Activated T-cell treated with anti-CD3 and anti-CD28 coated beads, Interleukin-2, amount 50 U/mL, for 72 hours (primary cell): ENCODE data around the gene GLIPR1L1. TPM values are rescaled to one million over a fixed set of nuclear protein-coding genes. Genes with fewer than 3 reads are reported as not detected.
"Not testable (repeated sequence)": the region's sequence is repeated elsewhere in the genome, so short reads cannot be mapped to it uniquely, and the experiment has no call there.

ENCODE experiments used
- ATAC-seq, 2 donors: fragments of 150-1000 bp; cut with Tn5 transposase; replicated peaks in 1 of 2; 2 replicates each; pipeline ENCODE4 v1.10.0; 2021; ENCODE audit warnings: moderate library complexity in 2 of 2, mild to moderate bottlenecking in 1 of 2
- DNase-seq, 2 donors: peaks; one replicate each; pipeline ENCODE4 v3.0.0; 2021 to 2022; ENCODE audit warnings: mixed read lengths in 1 of 2
- H3K27ac Mint-ChIP-seq: one replicate; pipeline ENCODE4 v1.8.0; 2022; ENCODE audit warnings: mild to moderate bottlenecking, moderate library complexity, mixed read lengths
- H3K27me3 Mint-ChIP-seq: one replicate; pipeline ENCODE4 v1.8.0; 2022; ENCODE audit warnings: low read depth, mixed read lengths
- H3K36me3 Mint-ChIP-seq, 2 donors: one replicate each; pipeline ENCODE4 v1.8.0; 2022; ENCODE audit warnings: mixed read lengths in 2 of 2, mild to moderate bottlenecking in 1 of 2; ENCODE audit not compliant: insufficient read depth in 2 of 2
- H3K4me1 Mint-ChIP-seq: one replicate; pipeline ENCODE4 v1.8.0; 2022; ENCODE audit warnings: low read depth, mixed read lengths
- H3K4me3 Mint-ChIP-seq, 2 donors: one replicate each; pipeline ENCODE4 v1.8.0; 2022; ENCODE audit warnings: mild to moderate bottlenecking in 2 of 2, mixed read lengths in 2 of 2, moderate library complexity in 2 of 2
- H3K9me3 Mint-ChIP-seq, 2 donors: one replicate each; pipeline ENCODE4 v1.8.0; 2022; ENCODE audit warnings: mixed read lengths in 2 of 2
- total RNA-seq, 2 donors: library from RNA; stranded (reverse); gene quantifications; one replicate each; pipeline ENCODE4 v1.2.3, GENCODE V29; 2022

The GLIPR1L1 gene
- total RNA-seq, 2 donors from 2014 or later, result not detected

- ATAC-seq, result no peak
- Mint-ChIP-seq H3K27ac (no peak overlapping the region), H3K27me3 (no peaks in the 10 kb centered on the region), H3K36me3 (no peaks in the 10 kb centered on the region), H3K4me1 (no peaks in the 10 kb centered on the region), H3K9me3 (no peaks in the 10 kb centered on the region), H3K4me3 (no peak overlapping the region)
- no peak for DNase-seq
These were observed 12.0 kb upstream of the GLIPR1L1 start for GRCh38 chr12:75322464-75322863.

GRCh38 chr12:75323663-75324062 is 10.8 kb upstream of the GLIPR1L1 start:
- no peak for ATAC-seq
- Mint-ChIP-seq H3K36me3 (no peaks in the 10 kb centered on the region), H3K27ac (no peak overlapping the region), H3K4me3 (no peak overlapping the region), H3K9me3 (no peaks in the 10 kb centered on the region), H3K4me1 (no peaks in the 10 kb centered on the region), H3K27me3 (peaks cover 7% of the 10 kb centered on the region)
- DNase-seq, result no peak

- Mint-ChIP-seq H3K27me3 (peaks cover 24% of the 10 kb centered on the region), H3K27ac (no peak overlapping the region), H3K9me3 (no peaks in the 10 kb centered on the region), H3K4me1 (peaks cover 13% of the 10 kb centered on the region), H3K4me3 (no peak overlapping the region), H3K36me3 (no peaks in the 10 kb centered on the region)
- DNase-seq, result no peak
- no peak for ATAC-seq
These were observed 6.8 kb upstream of the GLIPR1L1 start for GRCh38 chr12:75327642-75328041.

- peak within 1 kb of the TSS; percentile 87 to 89 for H3K4me3 Mint-ChIP-seq
- ATAC-seq (peak; percentile 75 to 76), DNase-seq (peak; percentile 70 to 71)
- peaks cover 25% of the 10 kb centered on the region for H3K4me1 Mint-ChIP-seq
- H3K9me3 Mint-ChIP-seq, result no peaks in the 10 kb centered on the region
- no peaks in the 10 kb centered on the region for H3K36me3 Mint-ChIP-seq
- H3K27ac Mint-ChIP-seq, result no peak within 1 kb of the TSS
- H3K27me3 Mint-ChIP-seq, result peaks cover 44% of the 10 kb centered on the region
These were observed 4.3 kb upstream of the GLIPR1L1 start, which contains the start of gene CAPS2 for GRCh38 chr12:75329918-75330826. TSS of gene CAPS2 (minus strand) at chr12:75330324. CDS start at chr12:75326498, 3,826 bp downstream.

GRCh38 chr12:75337905-75338304 is 3.4 kb downstream of the GLIPR1L1 start:
- Mint-ChIP-seq H3K9me3 (no peaks in the 10 kb centered on the region), H3K36me3 (no peaks in the 10 kb centered on the region), H3K27ac (no peak overlapping the region), H3K27me3 (peaks cover 61% of the 10 kb centered on the region), H3K4me3 (no peak overlapping the region), H3K4me1 (peaks cover 26% of the 10 kb centered on the region)
- DNase-seq (no peak), ATAC-seq (no peak)

GRCh38 chr12:75341873-75342272 is 7.4 kb downstream of the GLIPR1L1 start:
- ATAC-seq, result no peak
- Mint-ChIP-seq H3K4me3 (no peak overlapping the region), H3K36me3 (no peaks in the 10 kb centered on the region), H3K4me1 (peaks cover 29% of the 10 kb centered on the region), H3K27ac (no peak overlapping the region), H3K9me3 (no peaks in the 10 kb centered on the region), H3K27me3 (peaks cover 34% of the 10 kb centered on the region)
- DNase-seq, result no peak

- H3K36me3 Mint-ChIP-seq, result no peaks in the 10 kb centered on the region
- H3K9me3 Mint-ChIP-seq, result no peaks in the 10 kb centered on the region
- H3K27ac Mint-ChIP-seq, result no peak overlapping the region
These were observed 11.1 kb downstream of the GLIPR1L1 start for GRCh38 chr12:75345531-75345930.

GRCh38 chr12:75346215-75346614 is 11.7 kb downstream of the GLIPR1L1 start:
- not testable (repeated sequence) for H3K36me3 Mint-ChIP-seq, H3K27me3 Mint-ChIP-seq, H3K4me3 Mint-ChIP-seq, H3K27ac Mint-ChIP-seq, H3K9me3 Mint-ChIP-seq
- DNase-seq (peak; percentile 28 to 46), ATAC-seq (peak; percentile 98 to 99)
- peaks cover 22% of the 10 kb centered on the region for H3K4me1 Mint-ChIP-seq

More at GRCh38 chr12:75345531-75345930, 11.1 kb downstream of the GLIPR1L1 start:
- DNase-seq, result no peak
- ATAC-seq, result peak in 1 of 2 donors; percentile 38
- Mint-ChIP-seq H3K4me3 (no peak overlapping the region), H3K27me3 (peaks cover 13% of the 10 kb centered on the region), H3K4me1 (peaks cover 22% of the 10 kb centered on the region)

GRCh38 chr12:75349946-75350345 is 15.5 kb downstream of the GLIPR1L1 start:
- ATAC-seq, result no peak
- H3K36me3 Mint-ChIP-seq, result peaks cover 8 to 9% of the 10 kb centered on the region in 2 donors
- peaks cover 22% of the 10 kb centered on the region for H3K4me1 Mint-ChIP-seq
- DNase-seq, result no peak
- peaks cover 7 to 10% of the 10 kb centered on the region in 2 donors for H3K9me3 Mint-ChIP-seq
- no peak overlapping the region for H3K4me3 Mint-ChIP-seq
- H3K27me3 Mint-ChIP-seq, result peaks cover 8% of the 10 kb centered on the region
- H3K27ac Mint-ChIP-seq, result no peak overlapping the region

GRCh38 chr12:75350413-75350812 is 15.9 kb downstream of the GLIPR1L1 start:
- Mint-ChIP-seq H3K4me1 (peaks cover 21% of the 10 kb centered on the region), H3K9me3 (peaks cover 9 to 13% of the 10 kb centered on the region in 2 donors), H3K27ac (no peak overlapping the region), H3K36me3 (peaks cover 10 to 13% of the 10 kb centered on the region in 2 donors), H3K4me3 (no peak overlapping the region), H3K27me3 (peaks cover 8% of the 10 kb centered on the region)
- DNase-seq, result no peak
- ATAC-seq, result no peak

- ATAC-seq, result no peak
- Mint-ChIP-seq H3K9me3 (peaks cover 11 to 13% of the 10 kb centered on the region in 2 donors), H3K4me1 (peaks cover 5% of the 10 kb centered on the region), H3K36me3 (peaks cover 10 to 13% of the 10 kb centered on the region in 2 donors), H3K27me3 (peaks cover 8% of the 10 kb centered on the region), H3K4me3 (no peak overlapping the region), H3K27ac (no peak overlapping the region)
- no peak for DNase-seq
These were observed 19.5 kb downstream of the GLIPR1L1 start for GRCh38 chr12:75354011-75354410.

- Mint-ChIP-seq H3K36me3 (no peaks in the 10 kb centered on the region), H3K4me3 (no peak overlapping the region), H3K27me3 (no peaks in the 10 kb centered on the region), H3K9me3 (peaks cover 4 to 9% of the 10 kb centered on the region in 2 donors), H3K4me1 (peaks cover 10% of the 10 kb centered on the region), H3K27ac (peak overlapping the region; percentile 88)
- DNase-seq (no peak), ATAC-seq (peak in 1 of 2 donors; percentile 42)
These were observed 26.4 kb downstream of the GLIPR1L1 start for GRCh38 chr12:75360920-75361319.

GRCh38 chr12:75361408-75361807 is 26.9 kb downstream of the GLIPR1L1 start:
- DNase-seq, result no peak
- Mint-ChIP-seq H3K4me3 (no peak overlapping the region), H3K27me3 (no peaks in the 10 kb centered on the region), H3K4me1 (peaks cover 13% of the 10 kb centered on the region), H3K27ac (no peak overlapping the region), H3K9me3 (peaks cover 4 to 9% of the 10 kb centered on the region in 2 donors), H3K36me3 (no peaks in the 10 kb centered on the region)
- ATAC-seq, result no peak
